HepG2 (cell line): ENCODE results near the gene TSPAN15.

Experiments
- MAFK ChIP-seq, 2 experiments: IDR thresholded peaks in 1 of 2; conservative IDR thresholded peaks in 1 of 2; 2 replicates each; pipeline ENCODE4 v1.6.1; 2011; ENCODE audit warnings: improper control_type of control experiment in 2 of 2, low read length in 2 of 2
- MTF2 ChIP-seq: sonication (generic); formaldehyde crosslinking; IDR thresholded peaks from 2 replicates; pipeline ENCODE4 v1.5.0; 2020; ENCODE audit warnings: missing genetic modification reagents, borderline replicate concordance
- POLR2A ChIP-seq, 2 experiments: IDR thresholded peaks; 2 replicates each; pipeline ENCODE4 v1.6.1; 2011; ENCODE audit warnings: low read depth in 2 of 2, low read length in 2 of 2, mild to moderate bottlenecking in 1 of 2, moderate library complexity in 1 of 2; ENCODE audit not compliant: insufficient read depth in 1 of 2
- ZNF317 ChIP-seq: sonication (generic); formaldehyde crosslinking; IDR thresholded peaks from 2 replicates; pipeline ENCODE4 v1.5.0; 2020; ENCODE audit warnings: mild to moderate bottlenecking, missing genetic modification reagents
- ZNF430 ChIP-seq: sonication (generic); formaldehyde crosslinking; IDR thresholded peaks from 2 replicates; pipeline ENCODE4 v1.9.0; 2021; ENCODE audit warnings: mild to moderate bottlenecking, missing genetic modification reagents
- TF ChIP-seq, protein P1 (sequence below): sonication (generic); formaldehyde crosslinking; IDR thresholded peaks from 2 replicates; pipeline ENCODE4 v1.4.0; 2020; ENCODE audit warnings: missing genetic modification reagents

DNA sequence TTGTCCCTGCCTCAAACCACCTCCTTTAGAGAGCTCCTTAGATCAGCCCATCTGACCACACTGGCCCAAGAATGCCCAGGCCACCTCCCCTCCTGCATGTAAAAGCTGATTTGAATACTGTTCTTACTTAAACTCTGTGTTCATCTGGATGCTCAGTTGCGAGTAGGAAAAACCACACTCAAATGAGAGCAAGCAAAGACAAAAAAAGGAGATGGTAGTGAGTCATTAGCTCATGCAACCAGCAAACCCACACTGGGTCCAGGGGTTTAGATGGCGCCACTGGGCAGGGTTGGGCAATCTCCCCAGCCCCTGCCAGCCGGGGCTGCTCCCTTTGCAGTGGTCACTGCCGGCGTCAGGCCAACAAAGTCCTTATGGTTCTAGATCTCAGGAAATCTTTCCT is 32.7 kb downstream of the TSPAN15 start:
- no peak for TF ChIP-seq ZNF317 (CRISPR knock-in tag)
- no peak for TF ChIP-seq MAFK (conservative IDR thresholded peaks at IDR 0.05 in 1 of 2, IDR thresholded peaks at IDR 0.05 in 1 of 2; ENCODE audit: low read length in 2 of 2)
- TF ChIP-seq ZNF430 (CRISPR knock-in tag) = no peak
- TF ChIP-seq POLR2A (IDR thresholded peaks at IDR 0.05; ENCODE audit: insufficient read depth in 1 of 2, low read depth in 2 of 2, low read length in 2 of 2) = no peak
- no peak for TF ChIP-seq MTF2 (CRISPR knock-in tag)
- TF ChIP-seq, protein P1, sequence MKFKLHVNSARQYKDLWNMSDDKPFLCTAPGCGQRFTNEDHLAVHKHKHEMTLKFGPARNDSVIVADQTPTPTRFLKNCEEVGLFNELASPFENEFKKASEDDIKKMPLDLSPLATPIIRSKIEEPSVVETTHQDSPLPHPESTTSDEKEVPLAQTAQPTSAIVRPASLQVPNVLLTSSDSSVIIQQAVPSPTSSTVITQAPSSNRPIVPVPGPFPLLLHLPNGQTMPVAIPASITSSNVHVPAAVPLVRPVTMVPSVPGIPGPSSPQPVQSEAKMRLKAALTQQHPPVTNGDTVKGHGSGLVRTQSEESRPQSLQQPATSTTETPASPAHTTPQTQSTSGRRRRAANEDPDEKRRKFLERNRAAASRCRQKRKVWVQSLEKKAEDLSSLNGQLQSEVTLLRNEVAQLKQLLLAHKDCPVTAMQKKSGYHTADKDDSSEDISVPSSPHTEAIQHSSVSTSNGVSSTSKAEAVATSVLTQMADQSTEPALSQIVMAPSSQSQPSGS (CRISPR knock-in tag) = no peak
